DMS53 (cell line): Measurements from ENCODE around the gene KDELR1.
A peak's percentile ranks its signal among the peaks of the same experiment; 100 is the strongest.

ENCODE experiments used
- DNase-seq: peaks from one replicate; lab custom pipeline; 2025; lab: John Stamatoyannopoulos, UW

The KDELR1 gene

DNA sequence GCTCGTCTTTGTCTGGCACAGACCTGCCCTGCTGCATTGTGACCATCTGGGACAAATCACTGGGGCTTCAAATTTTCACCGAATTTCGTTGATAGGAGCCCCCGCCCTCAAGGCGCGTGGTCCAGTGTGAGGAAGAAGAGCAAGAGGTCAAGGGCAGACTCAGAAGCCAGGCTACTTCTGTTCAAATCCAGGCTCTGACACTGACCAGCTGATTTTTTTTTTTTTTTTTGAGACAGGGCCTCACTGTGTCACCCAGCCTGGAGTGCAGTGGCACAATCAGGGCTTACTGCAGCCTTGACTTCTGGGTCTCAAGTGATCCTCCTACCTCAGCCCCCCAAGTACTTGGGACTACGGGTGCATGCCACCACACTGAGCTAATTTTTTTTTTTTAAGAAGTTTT lies 20.0 kb downstream of the KDELR1 start:
- DNase-seq, result no peak

DNA sequence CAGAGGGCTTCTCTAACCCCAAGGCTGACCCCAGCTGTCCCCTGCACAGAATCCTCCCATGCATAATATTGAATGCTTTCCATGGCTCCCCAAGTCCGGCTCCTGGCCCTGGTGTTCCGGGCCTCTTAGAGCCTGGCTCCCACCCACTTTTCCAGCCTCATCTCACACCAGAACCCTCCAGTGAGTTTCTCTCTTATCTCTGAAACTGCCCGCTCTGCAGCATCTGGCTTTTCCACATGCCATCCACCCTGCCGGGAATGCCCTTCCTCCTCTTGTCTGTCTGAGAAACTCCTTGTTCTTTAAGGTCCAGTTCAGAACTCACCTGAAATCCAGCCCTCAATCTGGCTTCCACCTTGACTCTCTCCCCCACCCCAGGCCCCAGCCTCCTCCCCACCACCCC lies 20.4 kb downstream of the KDELR1 start:
- DNase-seq, result no peak

DNA sequence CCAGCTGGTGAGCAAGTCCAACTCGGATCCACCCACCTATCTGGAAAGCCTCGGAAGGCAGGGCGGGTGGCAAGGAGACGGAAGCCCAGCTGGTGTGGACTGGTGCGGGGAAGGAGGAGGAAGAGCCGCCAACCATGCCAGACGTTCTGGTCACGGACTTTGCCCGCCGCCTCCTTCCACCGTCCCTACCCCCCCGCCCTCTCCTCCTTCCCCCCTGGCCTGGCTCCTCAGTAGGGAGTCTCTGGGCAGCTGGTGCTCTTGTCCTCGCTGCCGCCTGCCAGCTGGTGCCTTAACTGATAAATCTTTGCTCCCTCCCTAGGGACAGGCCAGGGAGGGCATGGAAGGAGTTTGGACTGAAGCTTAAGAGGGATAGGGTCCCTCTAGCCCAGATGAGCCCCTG lies 22.4 kb downstream of the KDELR1 start:
- no peak for DNase-seq

DNA sequence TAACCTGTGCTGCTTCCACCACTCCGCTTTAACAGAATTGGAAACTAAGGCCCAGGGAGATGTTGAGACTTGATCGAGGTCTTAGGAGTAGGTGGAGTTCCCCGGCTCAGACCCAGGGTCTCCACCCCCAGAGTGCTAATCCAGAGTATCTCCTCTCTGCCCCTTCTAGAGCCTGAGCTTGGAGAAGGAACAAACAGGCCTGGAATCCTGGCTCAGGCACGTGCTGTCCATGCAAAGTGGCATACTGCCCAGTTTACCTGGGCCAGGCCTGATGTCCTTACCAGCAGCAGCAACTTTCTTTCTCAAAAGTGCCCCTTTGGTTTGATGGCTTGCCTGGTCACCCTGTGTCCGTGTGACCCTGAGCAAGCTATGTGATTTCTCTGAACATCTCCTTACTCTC lies 23.5 kb downstream of the KDELR1 start:
- DNase-seq, result peak; percentile 33

DNA sequence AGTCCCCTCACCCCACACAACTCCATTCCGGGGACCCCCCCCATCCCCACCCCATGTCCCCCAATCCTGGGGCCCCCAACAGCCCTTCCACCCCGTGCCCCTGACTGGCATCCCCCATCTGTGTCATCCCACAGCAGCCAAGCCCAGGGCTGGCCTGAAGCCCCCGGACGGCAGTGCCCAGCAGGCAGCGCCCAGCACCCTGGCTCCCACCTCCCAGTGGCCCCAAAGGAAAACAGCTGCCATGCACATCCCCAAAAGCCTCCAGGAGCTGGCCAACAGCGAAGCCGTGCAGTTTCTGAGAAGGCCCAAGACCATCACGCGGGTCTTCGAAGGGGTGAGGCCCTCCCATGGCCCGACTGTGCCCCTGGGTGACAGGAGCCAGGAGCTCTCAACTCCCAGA lies 25.7 kb downstream of the KDELR1 start:
- no peak for DNase-seq

DNA sequence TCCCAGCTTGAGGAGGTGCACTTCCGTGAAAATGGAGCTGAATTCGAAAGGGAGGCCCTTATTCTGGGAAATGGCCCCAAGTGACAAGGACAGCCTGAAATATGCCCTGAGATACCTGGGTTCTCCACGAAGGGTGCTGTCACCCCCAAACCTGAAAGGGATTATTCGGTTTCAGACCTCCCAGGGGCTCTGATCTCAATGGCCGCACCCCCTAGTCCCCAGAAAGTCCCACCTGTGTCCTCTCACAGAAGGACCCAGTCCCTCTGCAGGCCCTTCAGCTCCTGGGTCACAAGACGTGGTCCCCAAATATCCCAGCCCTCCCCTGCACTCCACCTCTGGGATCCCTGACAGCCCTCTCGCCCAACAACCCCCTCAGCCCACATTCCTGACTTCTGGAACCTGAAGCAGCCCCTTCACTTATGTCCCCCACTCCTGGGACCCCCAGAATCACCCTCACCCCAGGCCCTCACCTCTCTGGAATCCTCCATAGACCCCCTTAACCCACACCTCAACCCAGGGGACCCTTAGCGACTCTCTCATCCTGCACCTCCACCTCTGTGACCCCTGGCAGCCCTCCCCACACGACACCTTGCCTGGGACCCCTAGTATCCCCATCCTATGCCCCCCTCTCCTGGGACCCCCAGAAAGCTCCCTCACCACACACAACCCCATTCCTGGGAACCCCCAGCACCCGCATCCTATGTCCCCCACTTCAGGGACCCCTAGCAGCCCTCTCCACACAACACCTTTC lies 26.6 kb downstream of the KDELR1 start:
- DNase-seq, result no peak

DNA sequence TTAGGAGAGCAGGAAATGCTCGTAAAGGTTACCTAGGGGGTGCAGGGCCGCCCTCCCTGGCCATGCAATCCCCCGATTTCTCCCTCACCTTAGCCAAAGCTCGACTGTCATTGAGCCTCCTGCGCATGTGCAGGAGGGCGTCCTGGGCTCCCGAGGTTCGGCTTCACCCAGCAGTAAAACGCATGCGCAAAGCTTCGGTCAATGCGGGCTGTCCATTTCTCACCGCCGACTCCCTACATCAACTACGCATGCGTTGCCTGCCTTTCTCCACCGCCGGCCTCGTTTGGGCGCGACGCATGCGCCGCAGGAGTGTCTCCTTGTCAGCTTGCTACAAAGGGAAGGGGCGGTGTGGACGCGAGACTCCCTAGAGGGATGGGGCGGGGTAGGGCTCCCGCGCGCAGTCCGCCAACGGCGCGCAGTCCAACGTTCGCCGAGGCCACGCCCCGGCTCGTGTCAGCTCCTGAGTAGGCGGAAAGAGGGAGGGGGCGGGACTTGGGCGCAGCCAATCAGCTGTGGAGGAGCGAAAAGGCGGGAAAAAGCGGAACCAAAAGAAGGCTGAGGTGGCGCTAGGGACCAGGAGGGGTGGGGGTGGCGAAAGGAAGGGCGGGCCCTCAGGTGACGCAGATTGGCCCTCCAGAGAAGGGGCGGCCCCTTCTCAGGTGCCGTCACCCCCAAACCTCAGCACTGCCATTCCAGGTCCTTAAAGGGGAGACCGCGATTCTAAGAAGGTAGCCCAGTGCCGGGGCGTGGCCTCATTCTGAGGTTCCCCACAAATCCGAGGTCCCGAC lies 27.3 kb downstream of the KDELR1 start, which contains the start of the genes SYNGR4 and TMEM143:
Gene SYNGR4, plus strand, starts transcription at position 558 of the 788 bp plus-strand sequence. CDS start 1,476 bp downstream, outside the sequence.
Gene TMEM143, minus strand, starts transcription at position 131 of the 788 bp plus-strand sequence. Its CDS starts 20 bp downstream, at position 111.
- DNase-seq, result peak; percentile 100

DNA sequence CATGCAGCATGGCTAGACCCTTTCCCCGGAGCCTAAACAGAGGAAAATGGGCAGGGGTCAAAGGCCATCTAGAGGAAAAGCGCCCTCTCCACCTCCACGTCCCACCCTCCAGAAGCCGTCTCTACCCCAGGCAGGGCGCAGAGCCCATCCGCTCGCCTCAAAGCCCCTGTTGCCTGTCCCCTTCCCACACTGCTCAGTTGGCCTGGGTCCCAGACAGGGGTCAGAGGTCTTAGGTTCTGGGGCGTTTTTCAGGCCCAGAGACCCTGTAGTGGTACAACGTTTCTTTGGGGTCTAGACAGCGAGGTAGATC lies 27.9 kb downstream of the KDELR1 start:
- DNase-seq, result peak; percentile 76

DNA sequence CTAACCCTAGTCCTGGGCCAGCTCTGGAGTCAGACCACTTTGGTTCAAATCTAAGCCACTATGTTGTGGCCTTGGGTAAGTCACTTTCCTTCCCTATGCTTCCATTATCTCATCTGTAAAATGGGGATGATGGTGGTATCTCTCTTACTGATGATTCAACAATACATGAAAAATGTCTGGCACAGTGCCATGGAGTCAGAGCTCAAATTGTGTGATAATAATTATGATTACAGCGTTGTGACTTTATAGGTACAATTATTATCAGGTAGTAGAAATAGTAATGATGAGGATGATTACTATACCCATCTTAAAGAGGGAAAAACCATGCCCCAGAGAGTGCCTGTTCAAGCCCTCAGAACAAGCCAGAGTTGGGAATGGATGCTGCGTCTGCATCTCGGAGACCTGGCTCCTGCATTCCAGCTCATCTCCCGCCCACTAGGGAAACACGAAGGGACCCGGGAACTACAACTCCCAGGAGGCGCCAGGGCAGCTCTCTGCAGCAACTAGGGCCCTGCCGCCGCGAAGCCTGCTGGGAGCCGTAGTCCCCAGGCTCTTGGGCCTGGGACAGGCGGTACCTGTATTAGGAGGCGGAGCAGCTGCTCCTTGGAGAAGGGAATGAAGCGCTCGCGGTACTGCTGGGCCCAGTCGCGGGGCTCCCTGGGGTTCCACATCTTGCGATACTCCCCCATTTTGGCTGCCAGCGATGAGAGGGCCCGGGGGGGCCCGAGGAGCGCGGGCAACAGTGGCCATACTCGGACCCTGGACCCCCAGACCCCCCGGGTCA lies 28.4 kb downstream of the KDELR1 start:
- DNase-seq, result peak; percentile 99

DNA sequence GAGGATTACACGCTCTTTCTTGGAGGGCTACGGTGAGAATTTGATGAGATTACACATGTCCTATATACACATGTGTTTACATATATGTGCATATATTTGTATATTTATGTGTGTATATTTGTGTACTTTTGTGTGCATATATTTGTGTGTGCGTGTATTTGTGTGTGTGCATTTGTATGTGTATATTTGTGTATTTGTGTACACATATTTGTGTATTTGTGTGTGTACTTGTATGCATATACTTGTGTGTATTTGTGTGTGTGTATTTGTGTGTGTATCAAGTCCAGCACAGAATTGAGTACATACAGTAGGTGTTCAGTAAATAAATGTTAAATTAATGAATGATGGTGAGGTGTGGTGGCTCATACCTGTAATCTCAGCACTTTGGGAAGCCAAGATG lies 29.4 kb downstream of the KDELR1 start:
- no peak for DNase-seq

DNA sequence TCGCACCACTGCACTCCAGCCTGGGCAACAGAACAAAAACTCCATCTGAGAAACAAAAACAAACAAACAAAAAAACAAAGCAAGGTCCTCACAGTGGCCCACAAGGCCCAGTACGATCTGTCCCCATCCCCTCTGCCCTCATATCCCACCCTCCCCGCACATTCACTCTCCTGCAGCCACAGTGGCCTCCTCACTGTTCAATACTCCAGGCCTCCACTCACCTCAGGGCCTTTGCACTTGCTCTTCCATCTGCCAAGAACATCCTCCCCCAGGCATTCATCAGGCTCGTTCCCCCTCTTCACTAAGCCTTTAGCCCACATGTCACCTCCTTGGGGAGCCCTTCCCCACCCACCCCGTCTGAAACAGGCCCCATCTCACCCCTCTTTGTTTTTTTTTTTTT lies 32.2 kb downstream of the KDELR1 start:
- no peak for DNase-seq

DNA sequence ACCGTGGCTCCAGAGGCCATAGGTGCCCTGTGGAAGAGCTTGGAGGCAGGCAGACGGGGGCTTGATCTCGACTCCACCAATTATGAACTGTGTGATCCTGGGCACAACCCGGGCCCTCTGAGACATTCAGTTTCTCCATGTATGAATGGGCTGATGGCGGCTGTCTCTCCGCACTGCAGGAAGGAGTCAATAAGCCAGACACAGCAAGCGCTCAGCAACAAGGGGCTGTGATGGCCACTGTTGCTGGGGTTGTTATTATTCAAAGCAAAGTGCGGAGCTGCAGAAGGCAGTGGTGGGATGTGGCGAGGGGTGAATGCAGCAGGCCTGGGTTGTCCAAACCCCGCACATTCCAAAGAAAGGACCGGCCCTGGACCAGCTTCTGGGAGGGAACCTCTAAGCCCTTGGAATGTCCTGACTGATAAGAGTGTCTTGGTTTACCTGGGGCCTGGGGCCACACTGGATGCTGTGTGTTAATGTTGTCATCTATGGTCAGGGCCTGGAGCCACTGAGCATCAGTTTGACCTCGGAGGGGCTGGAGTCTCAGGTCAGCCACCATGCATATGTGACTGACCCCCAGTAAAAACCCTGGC lies 35.9 kb downstream of the KDELR1 start:
- DNase-seq, result no peak

DNA sequence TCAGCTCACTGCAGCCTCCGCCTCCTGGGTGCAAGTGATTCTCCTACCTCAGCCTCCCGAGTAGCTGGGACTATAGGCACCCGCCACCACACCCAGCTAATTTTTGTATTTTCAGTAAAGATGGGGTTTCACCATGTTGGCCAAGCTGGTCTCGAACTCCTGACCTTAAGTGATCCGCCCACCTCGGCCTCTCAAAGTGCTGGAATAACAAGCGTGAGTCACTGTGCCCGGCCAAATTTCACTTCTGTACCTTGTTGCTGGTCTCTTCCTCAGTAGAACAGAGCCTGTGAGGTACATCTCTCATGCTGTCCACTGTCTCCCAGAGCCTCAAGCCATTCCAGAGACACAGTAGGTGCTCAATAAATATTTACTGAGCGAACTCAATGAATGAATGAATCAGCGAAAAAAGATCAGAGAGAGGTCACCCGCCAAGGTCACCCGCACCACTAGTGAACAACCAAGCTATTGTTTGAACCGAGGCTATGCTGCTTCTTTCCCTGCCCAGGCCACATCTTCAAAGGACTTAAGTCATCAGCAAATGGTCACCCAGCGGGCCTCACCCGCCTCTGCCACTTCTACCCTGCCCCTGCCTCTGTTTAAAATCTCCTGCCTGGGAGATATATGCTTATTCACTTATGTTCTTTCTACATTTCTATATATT lies 36.9 kb downstream of the KDELR1 start:
- DNase-seq, result peak; percentile 34

DNA sequence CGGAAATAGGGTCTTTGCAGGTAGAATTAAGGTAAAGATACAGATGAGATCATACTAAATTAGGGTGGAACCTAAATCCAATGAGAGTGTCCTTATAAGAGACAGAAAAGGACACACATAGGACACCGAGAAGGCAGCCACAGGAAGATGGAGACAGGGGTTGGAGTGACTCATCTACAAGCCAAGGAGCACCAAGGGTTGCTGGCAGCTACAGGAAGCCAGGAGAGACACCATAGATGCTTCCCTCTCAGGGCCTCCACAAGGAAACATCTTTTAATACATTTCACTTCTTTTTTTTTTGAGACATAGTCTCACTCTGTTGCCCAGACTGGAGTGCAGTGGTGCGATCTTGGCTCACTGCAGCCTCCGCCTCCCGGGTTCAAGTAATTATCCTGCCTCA lies 37.7 kb downstream of the KDELR1 start:
- DNase-seq, result no peak

DNA sequence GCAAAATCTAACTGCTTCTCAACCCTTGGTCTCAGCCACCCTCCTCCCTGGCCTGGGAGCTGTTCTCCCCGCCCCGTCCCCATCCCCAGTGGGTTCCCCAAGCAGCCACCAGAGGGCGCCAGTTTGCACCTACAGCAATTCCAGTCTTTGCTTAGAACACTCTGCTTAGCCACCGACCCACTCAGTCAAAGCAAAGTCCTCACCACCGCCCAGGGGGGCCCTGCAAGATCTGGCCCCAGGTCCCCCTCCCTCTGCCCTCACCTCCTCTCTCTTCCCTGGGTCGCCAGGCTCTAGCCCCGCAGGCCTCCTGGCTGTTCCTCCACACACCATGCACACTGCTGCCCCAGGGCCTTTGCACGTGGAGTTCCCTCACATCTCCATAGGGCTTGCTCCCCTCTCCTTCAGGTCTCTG lies 40.0 kb downstream of the KDELR1 start:
- DNase-seq, result peak; percentile 70

DNA sequence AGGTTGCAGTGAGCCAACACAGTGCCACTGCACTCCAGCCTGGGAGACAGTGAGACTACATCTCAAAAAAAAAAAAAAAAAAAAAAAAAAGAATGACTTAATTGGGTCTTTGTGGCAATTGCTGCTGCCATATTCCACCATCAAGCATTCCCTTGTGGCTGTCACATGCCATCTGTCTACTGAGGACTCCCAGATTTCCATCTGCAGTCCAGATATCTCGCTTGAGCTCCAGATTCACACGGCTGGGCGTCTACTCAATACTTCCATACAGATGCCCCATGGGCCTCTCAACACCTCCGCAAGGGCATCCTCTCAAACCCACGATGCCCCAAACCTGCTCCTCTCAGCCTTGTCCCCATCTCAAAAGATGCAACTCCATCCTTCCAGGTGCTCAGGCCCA lies 40.5 kb downstream of the KDELR1 start:
- DNase-seq, result no peak

DNA sequence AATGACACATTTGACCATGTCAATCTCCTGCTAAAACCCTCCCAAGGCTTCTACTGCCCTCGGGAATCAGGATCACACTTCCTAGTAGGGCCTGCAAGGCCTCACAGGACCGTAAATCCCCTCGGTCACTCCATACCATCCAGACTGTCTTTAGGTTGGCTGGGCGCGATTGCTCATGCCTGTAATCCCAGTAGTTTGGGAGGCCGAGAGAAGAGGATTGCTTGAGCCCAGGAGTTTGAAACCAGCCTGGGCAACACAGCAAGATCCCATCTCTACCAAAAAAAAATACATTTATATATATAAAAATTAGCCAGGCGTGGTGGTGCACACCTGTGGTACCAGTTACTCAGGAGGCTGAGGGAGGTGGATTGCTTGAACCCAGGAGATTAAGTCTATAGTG lies 42.6 kb downstream of the KDELR1 start:
- DNase-seq, result no peak

DNA sequence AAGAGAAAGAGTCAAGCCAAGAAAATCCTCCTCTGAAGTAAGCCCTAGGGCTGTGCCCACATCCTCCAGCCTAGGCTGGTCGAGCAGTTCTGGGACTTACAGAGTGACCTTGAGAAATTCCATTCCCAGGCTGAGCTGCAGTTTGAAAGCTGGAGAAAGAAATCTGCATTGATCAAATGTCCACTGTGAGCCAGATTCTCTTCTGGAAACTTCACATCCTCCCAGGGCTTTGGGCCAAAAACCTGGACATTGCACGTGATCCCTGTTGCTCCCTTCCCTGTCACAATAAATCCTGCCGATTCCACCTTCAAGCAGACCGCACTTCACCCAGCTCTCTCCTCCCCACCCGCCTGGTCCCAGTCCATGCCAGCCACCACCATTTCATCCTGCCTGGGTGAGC lies 43.3 kb downstream of the KDELR1 start:
- DNase-seq, result no peak

DNA sequence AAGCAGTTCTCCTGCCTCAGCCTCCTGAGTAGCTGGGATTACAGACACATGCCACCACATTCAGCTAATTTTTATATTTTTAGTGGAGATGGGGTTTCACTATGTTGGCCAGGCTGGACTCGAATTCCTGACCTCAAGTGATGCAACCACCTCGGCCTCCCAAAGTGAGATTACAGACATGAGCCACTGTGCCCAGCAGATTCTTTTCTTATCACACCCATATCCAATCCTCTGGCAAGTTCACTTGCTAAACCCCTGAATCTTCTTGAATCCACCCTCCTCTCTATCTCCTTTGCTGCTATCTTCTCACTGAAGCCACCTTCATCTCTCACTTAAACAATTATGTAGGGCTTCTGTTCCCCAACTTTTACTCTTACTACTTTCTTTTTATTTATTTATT lies 45.2 kb downstream of the KDELR1 start:
- DNase-seq, result no peak

DNA sequence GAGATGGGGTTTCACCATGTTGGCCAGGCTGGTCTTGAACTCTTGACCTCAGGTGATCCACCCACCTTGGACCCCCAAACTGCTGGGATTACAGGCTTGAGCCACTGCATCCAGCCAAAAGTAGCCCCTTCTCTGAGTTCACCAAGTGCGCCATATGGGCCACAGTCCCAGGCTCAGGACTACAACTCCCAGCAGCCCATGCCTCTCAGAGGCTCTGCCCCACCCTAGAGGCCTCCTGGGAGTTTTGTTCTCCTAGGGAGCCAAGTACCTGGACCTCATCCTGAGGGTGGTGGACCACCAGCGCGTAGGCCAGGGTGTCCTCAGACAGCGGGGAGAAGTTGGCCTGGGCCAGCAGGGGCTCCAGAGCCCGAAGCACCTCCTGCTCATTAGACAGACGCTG lies 46.5 kb downstream of the KDELR1 start:
- no peak for DNase-seq

DNA sequence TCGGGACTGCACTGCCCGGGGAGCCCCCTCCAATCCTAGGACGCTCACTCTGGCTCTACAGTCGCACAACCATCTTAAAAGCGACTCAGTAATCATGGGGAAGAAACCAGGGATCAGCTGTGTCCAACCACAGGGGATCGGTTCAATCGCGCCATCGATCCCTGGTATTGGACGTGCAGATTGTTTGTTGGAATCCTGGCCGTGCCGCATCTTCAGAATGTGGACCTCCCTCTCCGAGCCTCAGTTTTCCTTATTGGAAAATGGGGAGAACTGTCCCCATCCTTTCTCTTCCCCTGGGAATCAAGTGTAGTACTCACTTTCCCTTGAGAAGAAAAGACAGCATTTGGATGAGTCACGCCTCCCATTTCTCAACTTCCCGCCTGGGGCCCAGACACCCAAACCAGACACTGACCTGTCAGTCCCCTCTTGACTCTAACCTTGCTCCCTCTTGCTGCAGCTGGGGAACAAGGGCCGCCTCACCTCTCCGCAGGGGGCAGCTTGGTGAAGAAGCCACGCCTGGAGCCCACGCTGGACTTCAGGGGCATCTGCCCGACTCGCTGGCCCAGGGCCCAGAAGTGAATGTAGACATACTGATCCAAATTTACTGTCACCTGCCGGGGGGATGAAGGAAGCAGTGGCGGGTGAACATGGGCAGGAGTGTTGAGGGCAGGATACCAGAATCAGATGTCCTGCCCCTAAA lies 48.4 kb downstream of the KDELR1 start:
- no peak for DNase-seq
